Activated CD4-positive, alpha-beta T cell treated with anti-CD3 and anti-CD28 coated beads for 36 hours (primary cell): ENCODE results near the gene DYNC1H1. TPM values are rescaled to one million over a fixed set of nuclear protein-coding genes. Genes with fewer than 3 reads are reported as not detected.
"Not testable (repeated sequence)": the region's sequence is repeated elsewhere in the genome, so short reads cannot be mapped to it uniquely, and the experiment has no call there.

Experiments
- ATAC-seq: fragments of 200-7000 bp; cut with Tn5 transposase; one replicate; pipeline ENCODE4 v1.10.0; 2021; ENCODE audit warnings: mild to moderate bottlenecking, moderate library complexity
- CTCF ChIA-PET: fragments of 350-600 bp; sonication (Branson Sonifier 250); formaldehyde crosslinking; loops from one replicate; lab custom pipeline; 2021; ENCODE audit warnings: antibody characterized with exemption; lab: Charles Lee
- POLR2A ChIA-PET: fragments of 350-600 bp; sonication (Branson Sonifier 250); formaldehyde crosslinking; loops from one replicate; lab custom pipeline; 2021; ENCODE audit warnings: antibody characterized with exemption, inconsistent platforms; lab: Charles Lee
- DNase-seq: peaks from one replicate; pipeline ENCODE4 v3.0.0-alpha.2; 2020
- H3K27ac Mint-ChIP-seq: one replicate; pipeline ENCODE4 v1.8.0; 2021; ENCODE audit warnings: mixed read lengths
- H3K27me3 Mint-ChIP-seq: one replicate; pipeline ENCODE4 v1.8.0; 2021; ENCODE audit warnings: mixed read lengths
- H3K36me3 Mint-ChIP-seq: one replicate; pipeline ENCODE4 v1.8.0; 2021; ENCODE audit warnings: low read depth, mixed read lengths
- H3K4me1 Mint-ChIP-seq: one replicate; pipeline ENCODE4 v1.8.0; 2021; ENCODE audit warnings: mixed read lengths
- H3K4me3 Mint-ChIP-seq: one replicate; pipeline ENCODE4 v1.8.0; 2021; ENCODE audit warnings: mild to moderate bottlenecking, moderate library complexity, mixed read lengths
- H3K9me3 Mint-ChIP-seq: one replicate; pipeline ENCODE4 v1.8.0; 2021; ENCODE audit warnings: low read depth, mixed read lengths
- intact Hi-C, 2 experiments: fragments of 100-400 bp; cut with DNase I in 1 of 2; cut with micrococcal nuclease in 1 of 2; formaldehyde crosslinking; loops; one replicate each; pipeline versions ENCODE4 v1.14.2 to v1.15.1; 2022 to 2024; cut with DNase I, micrococcal nuclease
- total RNA-seq, 2 experiments: library from RNA; stranded (reverse); gene quantifications; one replicate each; pipeline ENCODE4 v1.2.3, GENCODE V29; 2021

The DYNC1H1 gene
- total RNA-seq, 2 experiments from 2014 or later: 283 to 293 TPM

GRCh38 chr14:101965181-101965544, 790 bp downstream of the DYNC1H1 start:
- POLR2A ChIA-PET: interaction anchor here (0.7 to 1.0 kb wide), 2 partner anchors 85 to 116 kb away, joined by 3 to 4 read pairs; no protein-coding TSS in a partner anchor
- H3K4me3 Mint-ChIP-seq: peak overlapping the region; percentile 89
- intact Hi-C loops: loop anchor here in 1 of 2 experiments (2.0 to 10.0 kb wide), 4 partner anchors 56 to 550 kb away; partner anchors contain the start of gene HSP90AA1
- CTCF ChIA-PET: interaction anchor here (0.5 to 2.0 kb wide), 3 partner anchors 12 to 20 kb away, joined by 4 to 8 read pairs (median 5); no protein-coding TSS in a partner anchor
- peaks cover 18% of the 10 kb centered on the region for H3K36me3 Mint-ChIP-seq
- ATAC-seq (peak; percentile 52), DNase-seq (peak; percentile 77)
- no peaks in the 10 kb centered on the region for H3K27me3 Mint-ChIP-seq
- H3K27ac Mint-ChIP-seq: peak overlapping the region; percentile 84
- peaks cover 42% of the 10 kb centered on the region for H3K4me1 Mint-ChIP-seq
- H3K9me3 Mint-ChIP-seq: no peaks in the 10 kb centered on the region

- peaks cover 44% of the 10 kb centered on the region for H3K4me1 Mint-ChIP-seq
- peak overlapping the region; percentile 84 for H3K27ac Mint-ChIP-seq
- DNase-seq (no peak), ATAC-seq (no peak)
- no peaks in the 10 kb centered on the region for H3K27me3 Mint-ChIP-seq
- ChIA-PET CTCF (interaction anchor here (0.6 to 2.0 kb wide), 8 partner anchors 8 to 728 kb away, joined by 3 to 8 read pairs (median 3); no protein-coding TSS in a partner anchor), POLR2A (interaction anchor here (0.6 to 1.0 kb wide), 3 partner anchors 84 to 125 kb away, joined by 3 to 7 read pairs (median 4); no protein-coding TSS in a partner anchor)
- peak overlapping the region; percentile 89 for H3K4me3 Mint-ChIP-seq
- H3K9me3 Mint-ChIP-seq: no peaks in the 10 kb centered on the region
- intact Hi-C loops: loop anchor here in 1 of 2 experiments (2.0 to 10.0 kb wide), 4 partner anchors 55 to 549 kb away; partner anchors contain the start of gene HSP90AA1
- H3K36me3 Mint-ChIP-seq: peaks cover 19% of the 10 kb centered on the region
These were observed 1.7 kb downstream of the DYNC1H1 start for GRCh38 chr14:101965770-101966722.

GRCh38 chr14:101966742-101967141, 2.4 kb downstream of the DYNC1H1 start:
- CTCF ChIA-PET: interaction anchor here (1.0 to 2.0 kb wide), 4 partner anchors 8 to 347 kb away, joined by 3 to 8 read pairs (median 4); no protein-coding TSS in a partner anchor
- H3K4me1 Mint-ChIP-seq: peaks cover 41% of the 10 kb centered on the region
- POLR2A ChIA-PET: interaction anchor here (0.6 kb wide), 1 partner anchor 140 kb away, joined by 7 read pairs; no protein-coding TSS in a partner anchor
- H3K27ac Mint-ChIP-seq: peak overlapping the region; percentile 69
- DNase-seq: no peak
- H3K27me3 Mint-ChIP-seq: no peaks in the 10 kb centered on the region
- H3K36me3 Mint-ChIP-seq: peaks cover 19% of the 10 kb centered on the region
- no peak for ATAC-seq
- peak overlapping the region; percentile 89 for H3K4me3 Mint-ChIP-seq
- no peaks in the 10 kb centered on the region for H3K9me3 Mint-ChIP-seq
- intact Hi-C loops: loop anchor here in 1 of 2 experiments (10.0 kb wide), 1 partner anchor 548 kb away; no protein-coding TSS in a partner anchor

GRCh38 chr14:101968186-101968585, 3.8 kb downstream of the DYNC1H1 start:
- no peak overlapping the region for H3K4me3 Mint-ChIP-seq
- ChIA-PET CTCF (no interaction called here), POLR2A (interaction anchor here (0.7 kb wide), 1 partner anchor 101 kb away, joined by 3 read pairs; no protein-coding TSS in a partner anchor)
- ATAC-seq (no peak), DNase-seq (no peak)
- intact Hi-C loops: loop anchor here in 1 of 2 experiments (10.0 kb wide), 1 partner anchor 547 kb away; no protein-coding TSS in a partner anchor
- H3K36me3 Mint-ChIP-seq: peaks cover 19% of the 10 kb centered on the region
- peaks cover 55% of the 10 kb centered on the region for H3K4me1 Mint-ChIP-seq
- peak overlapping the region; percentile 14 for H3K27ac Mint-ChIP-seq
- no peaks in the 10 kb centered on the region for H3K9me3 Mint-ChIP-seq
- H3K27me3 Mint-ChIP-seq: no peaks in the 10 kb centered on the region

DNA sequence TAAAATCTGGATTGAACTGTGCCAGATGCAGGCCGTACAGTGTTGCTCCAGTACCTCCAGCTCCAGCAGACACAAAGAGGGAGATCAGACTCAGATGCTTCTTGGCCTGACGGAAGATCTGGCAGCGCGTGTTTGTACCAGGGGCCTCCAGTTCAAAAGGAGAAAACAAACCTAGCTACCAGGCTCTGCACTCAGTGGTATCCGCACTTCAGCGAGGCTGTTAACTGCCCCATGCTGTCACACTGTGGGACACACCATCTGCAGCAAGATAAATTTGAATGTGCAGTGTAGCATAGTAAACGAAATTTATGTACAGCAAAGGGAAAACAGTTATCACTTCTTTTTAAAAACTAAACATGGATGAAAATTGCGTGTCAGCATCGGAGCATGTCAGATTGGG, 5.1 kb downstream of the DYNC1H1 start:
- peaks cover 50% of the 10 kb centered on the region for H3K4me1 Mint-ChIP-seq
- no peak for DNase-seq

GRCh38 chr14:101970830-101971400, 6.5 kb downstream of the DYNC1H1 start:
- Mint-ChIP-seq H3K9me3 (no peaks in the 10 kb centered on the region), H3K4me1 (peaks cover 46% of the 10 kb centered on the region), H3K36me3 (peaks cover 19% of the 10 kb centered on the region), H3K27ac (no peak overlapping the region), H3K4me3 (no peak overlapping the region), H3K27me3 (no peaks in the 10 kb centered on the region)
- CTCF ChIA-PET: no interaction called here
- ATAC-seq (no peak), DNase-seq (no peak)
- intact Hi-C loops: no loop called here
- POLR2A ChIA-PET: interaction anchor here (0.6 kb wide), 1 partner anchor 491 kb away, joined by 5 read pairs; no protein-coding TSS in a partner anchor

More for the DNA sequence above, 5.1 kb downstream of the DYNC1H1 start:
- Mint-ChIP-seq H3K9me3 (no peaks in the 10 kb centered on the region), H3K36me3 (peaks cover 19% of the 10 kb centered on the region), H3K27ac (no peak overlapping the region), H3K4me3 (no peak overlapping the region), H3K27me3 (no peaks in the 10 kb centered on the region)
- ChIA-PET CTCF (interaction anchor here (1.1 kb wide), 1 partner anchor 8 kb away, joined by 3 read pairs; no protein-coding TSS in a partner anchor), POLR2A (no interaction called here)
- no peak for ATAC-seq
- intact Hi-C loops: loop anchor here in 1 of 2 experiments (10.0 kb wide), 1 partner anchor 545 kb away; no protein-coding TSS in a partner anchor

GRCh38 chr14:101971458-101971857, 7.1 kb downstream of the DYNC1H1 start:
- not testable (repeated sequence) for H3K4me3 Mint-ChIP-seq

DNA sequence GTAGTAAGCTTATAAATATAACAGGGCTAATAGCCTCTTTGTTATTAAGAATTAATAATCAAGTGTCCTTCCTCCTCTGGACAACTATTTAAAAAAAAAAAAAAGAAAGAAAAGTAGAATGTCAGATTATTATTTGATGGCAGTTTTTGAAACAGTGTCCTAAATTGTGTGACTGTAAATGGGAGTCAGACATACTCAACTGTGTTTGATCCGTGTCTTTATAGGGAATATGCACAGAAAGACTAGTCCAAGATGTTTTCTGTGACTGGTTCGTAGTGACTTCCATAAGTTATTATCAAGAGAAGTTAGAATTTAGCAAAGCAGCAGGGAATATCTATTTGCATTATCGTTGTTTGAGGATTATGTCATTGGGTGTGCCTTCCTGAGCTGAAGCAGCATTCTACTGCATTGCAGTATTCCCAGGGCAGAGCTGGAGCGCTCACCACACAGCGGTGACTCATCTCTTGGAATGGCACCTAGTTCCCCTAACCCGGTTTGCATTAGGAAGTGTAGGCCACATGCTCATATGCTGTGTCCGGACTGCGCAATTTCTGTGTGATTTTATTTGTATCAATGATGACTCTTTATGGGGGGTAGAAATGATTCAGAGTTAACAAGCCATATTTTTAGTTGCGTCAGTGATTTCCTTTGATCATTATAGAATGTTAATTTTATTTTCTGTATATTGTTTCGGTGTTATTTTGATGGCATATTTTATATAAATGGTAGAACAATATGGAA, 7.9 kb downstream of the DYNC1H1 start:
- DNase-seq (no peak), ATAC-seq (no peak)
- Mint-ChIP-seq H3K9me3 (no peaks in the 10 kb centered on the region), H3K27ac (no peak overlapping the region), H3K4me1 (peaks cover 37% of the 10 kb centered on the region), H3K36me3 (peaks cover 18% of the 10 kb centered on the region), H3K4me3 (no peak overlapping the region), H3K27me3 (no peaks in the 10 kb centered on the region)
- intact Hi-C loops: no loop called here
- CTCF ChIA-PET: interaction anchor here (0.8 to 2.6 kb wide), 3 partner anchors 11 to 265 kb away, joined by 3 to 12 read pairs (median 5); no protein-coding TSS in a partner anchor
- POLR2A ChIA-PET: no interaction called here

More at GRCh38 chr14:101971458-101971857, 7.1 kb downstream of the DYNC1H1 start:
- ATAC-seq, DNase-seq, CTCF ChIA-PET, H3K9me3 Mint-ChIP-seq, H3K27me3 Mint-ChIP-seq, intact Hi-C loops, H3K27ac Mint-ChIP-seq, POLR2A ChIA-PET: not testable (repeated sequence)
- H3K36me3 Mint-ChIP-seq: peaks cover 19% of the 10 kb centered on the region
- peaks cover 44% of the 10 kb centered on the region for H3K4me1 Mint-ChIP-seq

DNA sequence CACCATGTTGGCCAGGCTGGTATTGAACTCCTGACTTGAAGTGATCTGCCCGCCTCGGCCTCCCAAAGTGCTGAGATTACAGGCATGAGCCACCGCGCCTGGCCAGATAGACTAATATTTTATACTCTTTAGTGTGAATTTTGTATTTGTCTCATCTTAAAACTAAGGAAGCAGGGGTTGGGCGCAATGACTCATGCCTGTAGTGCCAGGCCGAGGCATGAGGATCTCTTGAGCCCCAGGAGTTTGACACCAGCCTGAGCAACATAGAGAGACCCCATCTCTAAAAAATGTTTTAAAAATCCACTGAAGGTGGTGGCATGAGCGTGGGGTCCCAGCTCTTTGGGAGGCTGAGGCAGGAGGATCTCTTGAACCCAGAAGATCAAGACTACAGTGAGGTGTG, 9.0 kb downstream of the DYNC1H1 start:
- Mint-ChIP-seq H3K4me3 (no peak overlapping the region), H3K36me3 (peaks cover 16% of the 10 kb centered on the region), H3K27me3 (no peaks in the 10 kb centered on the region), H3K27ac (no peak overlapping the region), H3K4me1 (peaks cover 31% of the 10 kb centered on the region), H3K9me3 (no peaks in the 10 kb centered on the region)
- ATAC-seq (no peak), DNase-seq (no peak)
- intact Hi-C loops: no loop called here
- CTCF ChIA-PET: interaction anchor here (1.0 to 2.6 kb wide), 2 partner anchors 12 to 54 kb away, joined by 4 to 12 read pairs; no protein-coding TSS in a partner anchor
- POLR2A ChIA-PET: no interaction called here

- ChIA-PET CTCF (interaction anchor here (2.6 kb wide), 1 partner anchor 14 kb away, joined by 12 read pairs; no protein-coding TSS in a partner anchor), POLR2A (no interaction called here)
- no peaks in the 10 kb centered on the region for H3K9me3 Mint-ChIP-seq
- peaks cover 22% of the 10 kb centered on the region for H3K36me3 Mint-ChIP-seq
- ATAC-seq (no peak), DNase-seq (no peak)
- H3K27ac Mint-ChIP-seq: no peak overlapping the region
- H3K4me3 Mint-ChIP-seq: no peak overlapping the region
- H3K27me3 Mint-ChIP-seq: no peaks in the 10 kb centered on the region
- H3K4me1 Mint-ChIP-seq: peaks cover 24% of the 10 kb centered on the region
- intact Hi-C loops: no loop called here
These were observed 10.9 kb downstream of the DYNC1H1 start for GRCh38 chr14:101975231-101975630.
